Bone marrow (tissue), 2 donors: ENCODE results near the gene MTHFD1L.
A peak's percentile ranks its signal among the peaks of the same experiment; 100 is the strongest.

ENCODE experiments used
- DNase-seq, 2 donors: peaks; one replicate each; lab custom pipeline; 2025; lab: John Stamatoyannopoulos, UW

Gene MTHFD1L

GRCh38 chr6:151015101-151015700 lies 149.7 kb downstream of the MTHFD1L start:
- no peak for DNase-seq

- no peak for DNase-seq
Measured at GRCh38 chr6:151016107-151016506, 150.6 kb downstream of the MTHFD1L start.

GRCh38 chr6:151018046-151018445 lies 152.5 kb downstream of the MTHFD1L start:
- no peak for DNase-seq

- no peak for DNase-seq
Measured at GRCh38 chr6:151018911-151019782, 153.6 kb downstream of the MTHFD1L start.

GRCh38 chr6:151021896-151022295 lies 156.4 kb downstream of the MTHFD1L start:
- no peak for DNase-seq

GRCh38 chr6:151022492-151022891 lies 157.0 kb downstream of the MTHFD1L start:
- DNase-seq: no peak

DNA sequence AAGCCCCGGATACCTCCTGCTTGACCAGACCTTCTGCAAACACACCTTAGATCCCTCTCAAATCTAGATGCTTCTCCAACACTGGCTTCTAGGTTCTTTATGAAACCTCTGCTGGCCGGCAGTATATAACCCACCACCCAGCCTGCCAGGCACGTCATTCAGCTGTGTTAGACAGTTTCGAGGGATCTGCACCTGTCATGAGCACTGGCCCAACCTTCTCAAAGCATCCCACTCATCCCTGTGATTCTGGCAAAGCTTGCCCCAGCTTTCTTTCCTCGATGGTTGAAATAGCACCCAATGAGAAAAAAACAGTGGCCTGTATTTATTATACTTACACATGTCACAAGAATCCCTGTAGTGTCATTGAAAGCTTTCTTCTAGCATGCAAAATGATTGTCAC lies 157.8 kb downstream of the MTHFD1L start:
- no peak for DNase-seq

DNA sequence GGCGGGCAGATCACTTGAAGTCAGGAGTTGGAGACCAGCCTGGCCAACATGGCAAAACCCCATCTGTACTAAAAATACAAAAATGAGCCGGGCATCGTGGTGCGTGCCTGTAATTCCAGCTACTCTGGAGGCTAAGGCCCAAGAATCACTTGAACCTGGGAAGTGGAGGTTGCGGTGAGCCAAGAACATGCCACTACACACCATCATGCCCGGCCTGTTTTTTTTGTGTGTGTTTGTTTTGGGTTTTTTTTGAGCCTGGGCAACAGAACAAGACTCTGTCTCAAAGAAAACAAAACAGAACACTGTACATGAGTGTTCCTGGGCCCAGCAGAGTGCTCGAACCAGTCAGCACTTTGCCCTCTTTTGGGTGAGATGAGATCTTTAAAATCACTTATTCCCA lies 159.1 kb downstream of the MTHFD1L start:
- no peak for DNase-seq

GRCh38 chr6:151025076-151025475 lies 159.6 kb downstream of the MTHFD1L start:
- no peak for DNase-seq

GRCh38 chr6:151026041-151026663 lies 160.7 kb downstream of the MTHFD1L start:
- DNase-seq: no peak

DNA sequence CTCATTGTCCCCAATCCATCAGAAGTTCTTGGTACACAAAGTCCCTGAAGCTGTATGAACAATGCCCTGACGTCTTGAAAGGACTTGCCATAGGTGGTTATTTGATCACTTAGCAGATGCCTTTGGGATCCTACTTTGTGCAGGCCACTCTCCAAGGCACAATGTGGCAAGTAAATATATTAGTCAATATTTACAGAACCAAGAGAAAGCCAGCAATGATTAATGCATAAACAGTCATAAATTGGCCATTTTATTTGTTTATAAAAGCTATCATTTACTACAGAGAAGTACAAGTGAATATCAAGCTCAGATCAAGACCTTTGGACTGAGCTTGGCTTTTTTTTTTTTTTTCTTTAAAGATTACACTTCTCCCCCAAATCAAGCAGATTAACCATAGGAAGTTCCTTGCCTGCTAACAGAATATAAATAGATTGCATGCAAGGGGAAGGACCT lies 161.8 kb downstream of the MTHFD1L start:
- no peak for DNase-seq

GRCh38 chr6:151027936-151028838 lies 162.7 kb downstream of the MTHFD1L start:
- DNase-seq: no peak

- DNase-seq: no peak
Measured at GRCh38 chr6:151029970-151030369, 164.5 kb downstream of the MTHFD1L start.

DNA sequence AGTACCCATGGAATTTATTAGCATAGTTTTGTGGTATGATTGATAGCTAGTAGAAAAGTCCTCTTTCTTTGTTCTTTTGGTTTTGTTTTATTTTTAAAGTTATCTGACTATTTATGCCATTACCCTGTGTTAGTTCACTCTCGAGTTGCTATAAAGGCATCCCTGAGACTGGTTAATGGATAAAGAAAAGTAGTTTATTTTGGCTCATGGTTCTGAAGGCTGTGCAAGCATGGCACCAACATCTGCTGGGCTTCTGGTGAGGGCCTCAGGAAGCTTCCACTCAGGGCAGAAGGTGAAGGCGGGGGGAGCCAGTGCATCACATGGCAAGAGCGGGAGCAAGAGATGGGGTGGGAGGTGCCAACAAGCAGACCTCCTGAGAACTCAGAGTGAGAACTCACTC lies 166.5 kb downstream of the MTHFD1L start:
- no peak for DNase-seq

GRCh38 chr6:151034825-151035781 lies 169.6 kb downstream of the MTHFD1L start:
- no peak for DNase-seq

DNA sequence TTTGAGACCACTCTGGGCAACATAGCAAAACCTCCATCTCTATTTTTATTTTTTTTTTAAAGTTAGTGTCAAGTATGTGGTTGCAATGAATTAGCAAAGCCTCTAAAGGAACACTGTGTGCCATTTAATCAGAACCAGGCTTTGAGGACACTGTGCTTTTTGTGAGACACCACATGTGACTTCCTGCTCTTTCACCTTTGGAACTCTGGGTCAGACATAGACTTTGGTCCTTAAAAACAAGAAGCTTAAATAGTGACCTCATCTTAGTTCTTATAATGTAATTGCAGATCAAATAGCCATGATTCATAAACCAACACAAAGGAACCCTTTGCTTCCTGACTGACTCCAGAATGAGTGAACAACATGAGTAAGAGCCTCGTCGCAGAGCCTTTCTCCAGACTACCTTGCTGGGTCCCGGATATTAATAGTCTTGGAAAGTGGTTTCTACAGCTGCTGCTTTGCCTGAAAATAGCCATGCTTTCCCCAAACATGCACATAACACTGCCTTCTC lies 170.8 kb downstream of the MTHFD1L start:
- DNase-seq: peak in 1 of 2 donors; percentile 35

DNA sequence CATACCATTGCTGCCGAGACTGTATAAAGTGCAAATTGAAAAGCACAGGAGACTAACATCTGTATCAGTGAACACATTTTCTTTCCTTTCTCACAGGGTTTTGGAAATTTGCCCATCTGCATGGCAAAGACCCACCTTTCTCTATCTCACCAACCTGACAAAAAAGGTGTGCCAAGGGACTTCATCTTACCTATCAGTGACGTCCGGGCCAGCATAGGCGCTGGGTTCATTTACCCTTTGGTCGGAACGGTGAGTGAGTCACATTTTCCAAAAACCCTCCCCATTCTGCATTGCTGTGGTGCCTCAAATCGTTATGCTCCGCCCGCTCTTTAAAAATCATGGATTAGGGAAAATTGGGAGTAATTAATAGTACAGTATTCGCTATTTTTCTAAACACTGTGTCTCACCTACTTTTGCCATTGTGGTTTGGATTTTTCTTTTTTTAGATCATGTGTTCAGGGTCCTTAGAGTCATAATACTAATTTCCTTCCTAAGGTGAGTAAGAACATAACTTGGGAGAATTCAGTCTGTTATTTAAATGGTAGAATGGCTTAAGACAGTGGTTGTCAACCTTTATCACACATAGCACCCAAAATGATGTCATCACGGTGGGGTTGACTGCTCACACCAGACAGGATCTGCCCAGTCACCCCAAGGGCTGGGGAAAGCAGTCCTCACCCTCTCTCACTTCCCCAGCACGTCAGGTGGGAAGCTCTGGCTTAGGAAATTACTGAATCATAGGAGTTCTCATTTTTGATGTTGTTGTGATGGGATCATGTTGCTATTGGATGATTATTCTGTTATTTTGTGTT lies 171.6 kb downstream of the MTHFD1L start:
- no peak for DNase-seq

DNA sequence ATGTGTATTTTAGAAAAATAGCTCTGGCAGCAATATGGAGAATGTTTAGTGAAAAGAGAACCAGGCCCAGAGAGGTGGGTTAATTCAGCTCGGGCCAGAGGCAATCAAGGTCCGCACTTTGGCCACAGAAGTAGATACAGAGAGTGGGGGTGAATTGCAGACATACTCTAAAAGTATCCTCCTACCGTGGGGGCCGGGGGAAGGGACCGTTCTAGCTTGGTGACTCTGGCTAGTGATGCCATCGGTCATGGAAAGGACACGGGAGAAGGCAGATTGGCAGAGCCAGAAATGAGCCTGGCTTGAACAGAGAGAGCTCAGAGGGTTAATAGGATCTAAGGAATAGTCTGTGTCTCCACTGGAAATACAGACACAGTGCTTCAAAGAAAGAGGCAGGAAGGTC lies 173.1 kb downstream of the MTHFD1L start:
- DNase-seq: no peak

- DNase-seq: peak; percentile 35 to 85
Measured at GRCh38 chr6:151040888-151041521, 175.5 kb downstream of the MTHFD1L start.
